Measurements from ENCODE around the gene ST6GAL2. TPM values are rescaled to one million over a fixed set of nuclear protein-coding genes. Genes with fewer than 3 reads are reported as not detected.

The ST6GAL2 gene
- total RNA-seq, 1 donor from 2014 or later: not detected

DNA sequence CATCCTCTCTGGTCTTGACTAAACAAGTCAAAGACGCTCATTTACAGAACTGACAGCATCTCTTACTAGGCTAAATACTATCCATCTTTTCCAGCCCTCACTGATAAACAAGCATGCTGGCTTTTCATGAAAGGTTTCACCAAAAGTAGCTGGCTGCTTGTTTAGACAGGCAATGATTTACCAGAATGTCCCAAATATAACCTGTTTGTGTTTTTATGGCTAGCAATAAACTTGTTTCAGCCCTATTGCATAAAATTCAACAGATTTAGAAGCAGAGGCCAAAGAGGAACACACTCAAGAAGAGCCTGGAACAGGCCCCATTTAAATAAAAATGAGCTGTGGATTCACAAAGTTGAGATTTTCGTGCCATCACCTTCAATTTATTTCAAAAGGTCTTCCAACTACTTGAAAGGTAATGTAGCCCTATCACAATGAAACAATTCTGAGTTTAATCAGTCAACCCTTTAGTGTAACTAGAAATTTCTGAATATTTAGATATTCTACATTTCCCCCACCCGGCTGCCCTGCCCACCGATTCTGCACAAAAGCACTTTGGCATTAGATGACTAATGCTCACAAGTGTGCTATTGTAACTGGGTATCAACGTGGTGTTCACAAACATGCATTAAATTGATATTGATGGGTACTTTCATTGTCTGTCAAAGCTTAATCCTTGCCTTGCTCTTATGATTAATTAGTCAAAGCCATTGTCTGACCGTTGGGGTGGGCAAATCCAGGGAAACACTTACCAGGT is 54.0 kb downstream of the ST6GAL2 start:
- FAIRE-seq: no peak
- H3K36me3 ChIP-seq (ENCODE audit: control insufficient read depth, insufficient read depth, low read length): no peaks in the 10 kb centered on the region
- no peak overlapping the region for H3K4me3 ChIP-seq (ENCODE audit: low read depth, low read length)
- TF ChIP-seq, protein P1, sequence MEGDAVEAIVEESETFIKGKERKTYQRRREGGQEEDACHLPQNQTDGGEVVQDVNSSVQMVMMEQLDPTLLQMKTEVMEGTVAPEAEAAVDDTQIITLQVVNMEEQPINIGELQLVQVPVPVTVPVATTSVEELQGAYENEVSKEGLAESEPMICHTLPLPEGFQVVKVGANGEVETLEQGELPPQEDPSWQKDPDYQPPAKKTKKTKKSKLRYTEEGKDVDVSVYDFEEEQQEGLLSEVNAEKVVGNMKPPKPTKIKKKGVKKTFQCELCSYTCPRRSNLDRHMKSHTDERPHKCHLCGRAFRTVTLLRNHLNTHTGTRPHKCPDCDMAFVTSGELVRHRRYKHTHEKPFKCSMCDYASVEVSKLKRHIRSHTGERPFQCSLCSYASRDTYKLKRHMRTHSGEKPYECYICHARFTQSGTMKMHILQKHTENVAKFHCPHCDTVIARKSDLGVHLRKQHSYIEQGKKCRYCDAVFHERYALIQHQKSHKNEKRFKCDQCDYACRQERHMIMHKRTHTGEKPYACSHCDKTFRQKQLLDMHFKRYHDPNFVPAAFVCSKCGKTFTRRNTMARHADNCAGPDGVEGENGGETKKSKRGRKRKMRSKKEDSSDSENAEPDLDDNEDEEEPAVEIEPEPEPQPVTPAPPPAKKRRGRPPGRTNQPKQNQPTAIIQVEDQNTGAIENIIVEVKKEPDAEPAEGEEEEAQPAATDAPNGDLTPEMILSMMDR (IDR thresholded peaks at IDR 0.05; ENCODE audit: insufficient read depth, low read length, severe bottlenecking): no peak
- H3K27me3 ChIP-seq (ENCODE audit: control insufficient read depth, insufficient read depth, low read length): no peaks in the 10 kb centered on the region
- DNase-seq (ENCODE audit: low read depth): no peak

DNA sequence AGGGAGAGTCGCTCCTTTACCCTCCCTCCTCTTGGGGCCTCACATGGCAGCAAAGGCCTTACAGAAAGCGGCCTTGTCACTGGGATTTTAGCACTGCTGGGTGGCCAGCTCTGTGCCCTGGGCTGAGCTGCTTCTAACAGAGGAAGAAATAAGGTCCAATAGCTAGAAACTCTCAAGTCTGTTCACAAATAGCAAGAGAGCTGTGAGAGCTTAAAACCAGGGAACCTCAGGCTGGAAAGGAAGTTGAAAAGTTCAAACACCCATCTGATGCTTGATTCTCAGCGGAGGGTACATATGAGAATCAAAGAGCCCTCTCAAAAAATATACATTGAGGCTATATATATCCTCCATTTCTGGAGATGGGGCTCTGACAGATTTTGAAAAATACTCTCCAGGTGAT is 54.7 kb downstream of the ST6GAL2 start:
- no peak for DNase-seq (ENCODE audit: low read depth)

DNA sequence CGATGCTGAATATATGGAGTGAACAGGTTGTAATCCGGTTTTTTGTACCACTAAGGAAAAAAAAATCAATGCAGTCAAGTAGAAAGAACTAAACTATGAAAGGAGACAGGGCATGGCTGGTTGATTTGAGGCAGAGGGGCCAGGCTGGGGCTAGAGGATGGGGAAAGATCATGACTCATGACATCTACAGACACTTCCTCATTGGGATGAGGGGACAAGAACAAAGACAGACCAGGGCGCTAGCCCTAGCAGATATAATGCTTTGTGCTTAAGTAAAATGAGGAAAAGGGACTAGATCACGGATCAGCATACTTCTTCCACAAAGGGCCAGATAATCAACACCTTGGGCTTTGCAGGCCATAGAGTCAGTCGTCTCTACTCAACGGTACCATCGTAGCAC is 55.8 kb downstream of the ST6GAL2 start:
- no peak for FAIRE-seq
- no peaks in the 10 kb centered on the region for H3K36me3 ChIP-seq (ENCODE audit: control insufficient read depth, insufficient read depth, low read length)
- DNase-seq (ENCODE audit: low read depth): no peak
- TF ChIP-seq, protein P1 (IDR thresholded peaks at IDR 0.05; ENCODE audit: insufficient read depth, low read length, severe bottlenecking): no peak
- no peak overlapping the region for H3K4me3 ChIP-seq (ENCODE audit: low read depth, low read length)
- no peaks in the 10 kb centered on the region for H3K27me3 ChIP-seq (ENCODE audit: control insufficient read depth, insufficient read depth, low read length)

More for the DNA sequence above, 54.7 kb downstream of the ST6GAL2 start:
- TF ChIP-seq, protein P1 (IDR thresholded peaks at IDR 0.05; ENCODE audit: insufficient read depth, low read length, severe bottlenecking): no peak
- Histone ChIP-seq H3K36me3 (ENCODE audit: control insufficient read depth, insufficient read depth, low read length) (no peaks in the 10 kb centered on the region), H3K27me3 (ENCODE audit: control insufficient read depth, insufficient read depth, low read length) (no peaks in the 10 kb centered on the region), H3K4me3 (ENCODE audit: low read depth, low read length) (no peak overlapping the region)
- FAIRE-seq: no peak

DNA sequence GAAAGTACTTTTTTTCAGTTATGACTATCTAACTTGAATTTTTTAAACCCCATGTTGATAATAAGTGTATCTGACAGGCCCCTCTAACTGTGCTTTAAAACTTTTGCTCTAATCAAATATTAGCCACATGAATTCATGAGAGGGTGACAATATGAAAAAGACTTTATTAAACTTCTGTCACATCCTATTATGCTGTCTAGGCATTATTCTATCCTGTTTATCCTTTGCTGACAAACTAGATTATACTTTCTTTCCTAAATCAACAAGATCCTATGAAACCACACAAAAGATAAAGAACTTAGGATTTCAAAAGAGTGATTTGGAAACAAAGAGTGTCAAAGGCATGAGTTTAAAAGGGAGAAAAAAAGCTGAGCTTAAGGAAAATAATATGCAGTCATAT is 57.8 kb downstream of the ST6GAL2 start:
- no peak overlapping the region for H3K4me3 ChIP-seq (ENCODE audit: low read depth, low read length)
- no peaks in the 10 kb centered on the region for H3K36me3 ChIP-seq (ENCODE audit: control insufficient read depth, insufficient read depth, low read length)
- no peak for FAIRE-seq
- DNase-seq (ENCODE audit: low read depth): no peak
- H3K27me3 ChIP-seq (ENCODE audit: control insufficient read depth, insufficient read depth, low read length): no peaks in the 10 kb centered on the region
- TF ChIP-seq, protein P1 (IDR thresholded peaks at IDR 0.05; ENCODE audit: insufficient read depth, low read length, severe bottlenecking): no peak

DNA sequence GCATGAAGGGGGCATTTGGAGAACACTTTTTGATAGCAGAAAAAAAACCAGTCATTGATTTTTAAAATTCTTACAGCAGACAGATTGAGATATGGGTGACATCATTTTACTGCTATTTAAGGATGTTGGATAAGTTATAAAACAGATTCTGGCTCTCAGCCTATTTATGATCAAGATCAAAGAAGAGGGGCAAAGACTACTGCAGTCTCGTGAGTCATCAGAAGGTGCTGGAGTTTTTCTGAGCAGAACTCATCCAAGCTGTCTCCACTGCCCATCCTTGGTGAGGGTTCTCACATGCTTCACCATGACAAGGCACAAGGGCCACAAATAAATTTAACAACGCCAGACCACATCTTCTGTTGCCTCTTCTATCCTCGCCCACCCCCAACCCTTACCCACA is 58.8 kb downstream of the ST6GAL2 start:
- Histone ChIP-seq H3K4me3 (ENCODE audit: low read depth, low read length) (no peak overlapping the region), H3K36me3 (ENCODE audit: control insufficient read depth, insufficient read depth, low read length) (no peaks in the 10 kb centered on the region), H3K27me3 (ENCODE audit: control insufficient read depth, insufficient read depth, low read length) (no peaks in the 10 kb centered on the region)
- no peak for DNase-seq (ENCODE audit: low read depth)
- no peak for FAIRE-seq
- TF ChIP-seq, protein P1 (IDR thresholded peaks at IDR 0.05; ENCODE audit: insufficient read depth, low read length, severe bottlenecking): no peak

DNA sequence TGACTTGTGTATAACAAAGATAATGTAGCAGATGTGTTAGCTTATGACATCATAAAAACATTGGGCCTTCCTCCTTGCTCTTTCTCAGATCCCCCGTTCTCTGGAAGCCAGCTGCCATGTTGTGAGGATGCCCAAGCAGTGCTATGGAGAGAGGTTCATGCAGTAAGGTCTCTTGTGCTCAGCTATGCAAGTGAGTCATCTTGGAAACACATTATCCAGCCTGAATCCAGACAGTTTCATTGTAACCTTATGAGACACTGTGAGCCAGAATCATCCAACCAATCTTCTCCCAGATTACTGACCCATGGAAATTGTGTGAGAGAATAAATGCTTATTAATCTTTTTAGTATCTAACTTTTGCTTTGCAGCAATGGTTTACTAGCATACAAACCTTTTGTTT is 60.8 kb downstream of the ST6GAL2 start:
- DNase-seq (ENCODE audit: low read depth): no peak

More for the DNA sequence above, 60.8 kb downstream of the ST6GAL2 start:
- peak; percentile 60 for FAIRE-seq
- Histone ChIP-seq H3K27me3 (ENCODE audit: control insufficient read depth, insufficient read depth, low read length) (no peaks in the 10 kb centered on the region), H3K4me3 (ENCODE audit: low read depth, low read length) (no peak overlapping the region), H3K36me3 (ENCODE audit: control insufficient read depth, insufficient read depth, low read length) (no peaks in the 10 kb centered on the region)
- TF ChIP-seq, protein P1 (IDR thresholded peaks at IDR 0.05; ENCODE audit: insufficient read depth, low read length, severe bottlenecking): no peak

Data from bronchial epithelial cell (primary cell).